Adrenal gland (tissue), 5 donors: ENCODE measurements around the gene YJEFN3.

Source experiments
- POLR2A ChIP-seq, 2 donors: fragments of 450-650 bp; IDR thresholded peaks; one replicate each; pipeline ENCODE4 v1.6.1; 2017; ENCODE audit warnings: antibody characterized with exemption in 2 of 2, mild to moderate bottlenecking in 2 of 2, moderate library complexity in 1 of 2
- TF ChIP-seq, protein P1 (sequence below), 6 experiments: fragments of 450-650 bp in 4 of 6; fragments of 200-600 bp in 2 of 6; sonication (generic) in 1 of 6; IDR thresholded peaks; 1 replicate in 5 of 6; 2 replicates in 1 of 6; pipeline versions ENCODE4 v1.5.1 to v1.8.0; 2016 to 2021; ENCODE audit warnings: antibody characterized with exemption in 6 of 6, mild to moderate bottlenecking in 2 of 6, moderate library complexity in 1 of 6
- donor health status: DM: no; HTN: no; CAD: no.

DNA sequence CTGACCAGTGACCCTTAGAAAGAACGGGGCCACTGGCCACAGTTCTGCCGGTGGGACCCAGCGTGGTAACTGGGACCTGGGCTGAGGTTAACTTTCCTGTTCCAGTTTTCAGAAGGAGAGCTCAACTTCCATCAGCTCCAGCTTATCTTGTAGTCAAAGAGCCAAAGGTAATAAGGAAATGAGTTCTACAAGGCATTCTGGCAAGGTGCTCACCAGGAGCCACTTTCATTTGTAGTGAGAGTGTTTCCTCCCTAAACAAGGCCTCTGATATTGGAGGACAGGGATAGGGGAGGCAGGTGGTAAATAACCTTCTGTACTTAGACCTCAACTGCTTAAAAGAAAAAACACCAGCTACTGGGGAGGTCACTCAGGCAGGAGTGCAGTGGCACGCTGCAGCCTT is 51.7 kb downstream of the YJEFN3 start:
- TF ChIP-seq POLR2A (IDR thresholded peaks at IDR 0.05): no peak
- TF ChIP-seq, protein P1, sequence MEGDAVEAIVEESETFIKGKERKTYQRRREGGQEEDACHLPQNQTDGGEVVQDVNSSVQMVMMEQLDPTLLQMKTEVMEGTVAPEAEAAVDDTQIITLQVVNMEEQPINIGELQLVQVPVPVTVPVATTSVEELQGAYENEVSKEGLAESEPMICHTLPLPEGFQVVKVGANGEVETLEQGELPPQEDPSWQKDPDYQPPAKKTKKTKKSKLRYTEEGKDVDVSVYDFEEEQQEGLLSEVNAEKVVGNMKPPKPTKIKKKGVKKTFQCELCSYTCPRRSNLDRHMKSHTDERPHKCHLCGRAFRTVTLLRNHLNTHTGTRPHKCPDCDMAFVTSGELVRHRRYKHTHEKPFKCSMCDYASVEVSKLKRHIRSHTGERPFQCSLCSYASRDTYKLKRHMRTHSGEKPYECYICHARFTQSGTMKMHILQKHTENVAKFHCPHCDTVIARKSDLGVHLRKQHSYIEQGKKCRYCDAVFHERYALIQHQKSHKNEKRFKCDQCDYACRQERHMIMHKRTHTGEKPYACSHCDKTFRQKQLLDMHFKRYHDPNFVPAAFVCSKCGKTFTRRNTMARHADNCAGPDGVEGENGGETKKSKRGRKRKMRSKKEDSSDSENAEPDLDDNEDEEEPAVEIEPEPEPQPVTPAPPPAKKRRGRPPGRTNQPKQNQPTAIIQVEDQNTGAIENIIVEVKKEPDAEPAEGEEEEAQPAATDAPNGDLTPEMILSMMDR (IDR thresholded peaks at IDR 0.05): no peak
